ENCODE data around the gene SPINT3.

DNA sequence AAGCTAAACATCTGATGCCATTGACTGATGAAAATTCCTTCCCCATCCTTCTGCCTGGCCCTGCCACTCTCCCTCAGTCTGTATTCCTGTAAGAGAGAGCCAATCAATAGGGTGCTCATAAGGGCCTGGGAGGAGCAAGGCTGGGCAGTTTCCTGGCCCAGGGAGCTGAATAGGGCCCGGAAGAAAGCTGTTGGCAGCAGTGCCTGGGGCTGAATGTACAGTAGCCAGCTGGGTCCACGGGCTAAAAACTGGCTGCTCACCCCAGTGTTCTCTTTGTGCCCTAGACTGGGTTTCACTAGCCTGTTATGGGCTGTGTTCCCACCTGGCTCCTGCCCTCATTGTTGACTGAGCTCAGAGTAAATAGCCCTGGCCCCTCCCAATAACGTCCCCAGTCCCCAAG is 47.6 kb downstream of the SPINT3 start:
- TF ChIP-seq EP300 (IDR thresholded peaks at IDR 0.05): no peak
- TF ChIP-seq, protein P1, sequence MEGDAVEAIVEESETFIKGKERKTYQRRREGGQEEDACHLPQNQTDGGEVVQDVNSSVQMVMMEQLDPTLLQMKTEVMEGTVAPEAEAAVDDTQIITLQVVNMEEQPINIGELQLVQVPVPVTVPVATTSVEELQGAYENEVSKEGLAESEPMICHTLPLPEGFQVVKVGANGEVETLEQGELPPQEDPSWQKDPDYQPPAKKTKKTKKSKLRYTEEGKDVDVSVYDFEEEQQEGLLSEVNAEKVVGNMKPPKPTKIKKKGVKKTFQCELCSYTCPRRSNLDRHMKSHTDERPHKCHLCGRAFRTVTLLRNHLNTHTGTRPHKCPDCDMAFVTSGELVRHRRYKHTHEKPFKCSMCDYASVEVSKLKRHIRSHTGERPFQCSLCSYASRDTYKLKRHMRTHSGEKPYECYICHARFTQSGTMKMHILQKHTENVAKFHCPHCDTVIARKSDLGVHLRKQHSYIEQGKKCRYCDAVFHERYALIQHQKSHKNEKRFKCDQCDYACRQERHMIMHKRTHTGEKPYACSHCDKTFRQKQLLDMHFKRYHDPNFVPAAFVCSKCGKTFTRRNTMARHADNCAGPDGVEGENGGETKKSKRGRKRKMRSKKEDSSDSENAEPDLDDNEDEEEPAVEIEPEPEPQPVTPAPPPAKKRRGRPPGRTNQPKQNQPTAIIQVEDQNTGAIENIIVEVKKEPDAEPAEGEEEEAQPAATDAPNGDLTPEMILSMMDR (IDR thresholded peaks at IDR 0.05): no peak

Measured in ovary (tissue), 3 donors.